ENCODE data around the gene NOL4L.
"Not testable (repeated sequence)": the region's sequence is repeated elsewhere in the genome, so short reads cannot be mapped to it uniquely, and the experiment has no call there.

Gene NOL4L

DNA sequence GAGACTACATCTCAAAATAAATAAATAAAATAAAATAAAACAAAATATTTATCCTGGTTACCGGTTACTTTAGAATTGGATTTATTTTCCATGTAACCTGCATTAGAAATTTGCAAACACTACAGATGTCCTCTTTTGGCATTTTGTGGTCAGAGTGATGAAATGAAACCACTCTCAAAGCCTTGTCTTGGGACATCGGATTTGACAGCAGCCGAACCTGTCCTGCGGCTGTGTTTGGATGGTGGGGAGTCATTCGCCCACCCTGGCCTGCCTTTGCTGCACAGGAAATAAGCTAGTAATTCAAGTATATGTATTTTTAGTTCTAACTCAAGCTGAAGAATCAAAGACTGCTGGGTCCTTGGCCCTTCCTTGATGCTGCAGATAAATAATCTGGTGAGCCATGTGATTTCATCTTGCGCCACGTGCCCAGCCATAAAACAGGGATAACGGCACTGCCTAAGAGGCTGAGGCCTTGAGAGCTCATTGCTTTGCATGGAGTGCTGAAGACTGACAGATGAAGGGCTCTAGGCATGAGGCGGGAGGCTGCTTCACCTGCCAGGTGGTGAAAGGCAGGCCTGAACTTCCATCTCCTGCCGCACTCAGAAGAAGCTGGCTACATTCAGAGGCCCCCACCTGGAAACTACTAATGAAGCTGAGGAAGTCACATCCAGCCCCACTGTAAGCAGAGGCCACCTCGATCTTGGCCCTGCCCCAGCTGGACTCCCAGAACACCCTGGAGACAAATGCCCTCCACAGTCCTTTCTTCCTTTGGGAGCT, 76.9 kb downstream of the NOL4L start:
- no peak for DNase-seq (ENCODE audit: low spot score)

- no peak for DNase-seq (ENCODE audit: low spot score)
Measured at GRCh38 chr20:32506721-32507120, 78.4 kb downstream of the NOL4L start.

- DNase-seq (ENCODE audit: low spot score) = no peak
Measured at GRCh38 chr20:32505723-32506473, 79.2 kb downstream of the NOL4L start.

DNA sequence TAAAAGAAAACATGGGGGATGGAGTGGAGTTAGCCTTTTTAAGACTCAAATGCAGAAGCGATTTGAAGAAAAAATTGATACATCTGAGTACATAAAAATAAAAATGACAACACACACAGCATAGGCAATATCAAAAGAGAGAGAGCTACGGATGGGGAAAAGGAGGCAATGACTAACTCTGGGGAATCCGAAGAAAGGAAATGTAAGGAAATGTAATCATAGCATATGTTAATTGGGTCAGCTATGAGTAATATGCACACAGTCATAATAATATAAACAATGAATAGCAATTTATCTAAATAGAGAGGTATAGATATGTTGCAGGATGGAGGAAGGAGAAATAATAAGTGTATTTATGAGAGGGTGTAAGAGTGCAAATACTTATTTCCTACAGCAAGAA, 83.4 kb downstream of the NOL4L start:
- no peak for DNase-seq (ENCODE audit: low spot score)

GRCh38 chr20:32497589-32498224, 87.4 kb downstream of the NOL4L start:
- no peak for DNase-seq (ENCODE audit: low spot score)

GRCh38 chr20:32496811-32497533, 88.2 kb downstream of the NOL4L start:
- DNase-seq (ENCODE audit: low spot score) = no peak

- no peak for DNase-seq (ENCODE audit: low spot score)
Measured at GRCh38 chr20:32495949-32496348, 89.2 kb downstream of the NOL4L start.

DNA sequence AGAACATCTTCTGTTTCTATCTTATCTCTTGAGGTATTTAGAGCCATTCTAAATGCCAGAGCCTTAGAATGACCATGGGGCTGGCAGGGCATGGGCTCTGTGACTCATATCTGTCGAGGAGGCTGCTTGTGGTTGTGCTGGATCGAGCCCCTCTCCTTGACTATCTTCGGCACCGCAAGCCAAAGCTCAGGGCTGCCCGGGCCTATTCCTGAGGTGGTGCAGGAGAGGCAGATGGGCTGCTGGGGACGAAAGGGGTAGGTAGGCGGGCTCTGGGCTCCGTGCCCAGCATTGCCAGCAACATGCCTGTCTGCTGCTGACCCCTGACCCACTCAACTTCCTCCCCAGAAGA, 89.9 kb downstream of the NOL4L start:
- no peak for DNase-seq (ENCODE audit: low spot score)

- DNase-seq (ENCODE audit: low spot score) = no peak
Measured at GRCh38 chr20:32494483-32495216, 90.5 kb downstream of the NOL4L start.

DNA sequence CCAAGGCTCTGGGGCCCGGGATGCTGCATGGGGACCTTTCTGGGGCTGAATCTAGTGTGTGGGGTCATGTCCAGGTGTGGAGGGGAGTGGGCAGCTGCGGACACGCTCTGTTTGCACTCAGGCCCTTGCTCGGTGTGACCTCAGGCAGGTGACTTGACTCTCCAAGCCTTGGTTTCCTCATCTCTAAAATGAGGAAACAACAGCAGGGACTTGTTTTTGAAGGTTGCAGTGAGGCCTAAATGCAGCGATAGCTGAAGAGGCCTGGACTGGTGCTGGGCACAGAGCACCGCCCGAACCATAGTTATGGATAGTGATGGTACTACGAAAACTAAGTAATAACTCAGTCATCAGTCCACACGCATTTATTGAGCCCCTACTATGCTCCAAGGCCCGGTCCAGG, 91.8 kb downstream of the NOL4L start:
- DNase-seq (ENCODE audit: low spot score) = no peak

GRCh38 chr20:32491764-32492151, 93.4 kb downstream of the NOL4L start:
- DNase-seq (ENCODE audit: low spot score) = not testable (repeated sequence)

GRCh38 chr20:32490942-32491763, 94.0 kb downstream of the NOL4L start:
- DNase-seq (ENCODE audit: low spot score) = no peak

- no peak for DNase-seq (ENCODE audit: low spot score)
Measured at GRCh38 chr20:32488066-32488838, 96.9 kb downstream of the NOL4L start.

GRCh38 chr20:32487381-32487780, 97.8 kb downstream of the NOL4L start:
- no peak for DNase-seq (ENCODE audit: low spot score)

- DNase-seq (ENCODE audit: low spot score) = no peak
Measured at GRCh38 chr20:32485770-32486478, 99.2 kb downstream of the NOL4L start.

DNA sequence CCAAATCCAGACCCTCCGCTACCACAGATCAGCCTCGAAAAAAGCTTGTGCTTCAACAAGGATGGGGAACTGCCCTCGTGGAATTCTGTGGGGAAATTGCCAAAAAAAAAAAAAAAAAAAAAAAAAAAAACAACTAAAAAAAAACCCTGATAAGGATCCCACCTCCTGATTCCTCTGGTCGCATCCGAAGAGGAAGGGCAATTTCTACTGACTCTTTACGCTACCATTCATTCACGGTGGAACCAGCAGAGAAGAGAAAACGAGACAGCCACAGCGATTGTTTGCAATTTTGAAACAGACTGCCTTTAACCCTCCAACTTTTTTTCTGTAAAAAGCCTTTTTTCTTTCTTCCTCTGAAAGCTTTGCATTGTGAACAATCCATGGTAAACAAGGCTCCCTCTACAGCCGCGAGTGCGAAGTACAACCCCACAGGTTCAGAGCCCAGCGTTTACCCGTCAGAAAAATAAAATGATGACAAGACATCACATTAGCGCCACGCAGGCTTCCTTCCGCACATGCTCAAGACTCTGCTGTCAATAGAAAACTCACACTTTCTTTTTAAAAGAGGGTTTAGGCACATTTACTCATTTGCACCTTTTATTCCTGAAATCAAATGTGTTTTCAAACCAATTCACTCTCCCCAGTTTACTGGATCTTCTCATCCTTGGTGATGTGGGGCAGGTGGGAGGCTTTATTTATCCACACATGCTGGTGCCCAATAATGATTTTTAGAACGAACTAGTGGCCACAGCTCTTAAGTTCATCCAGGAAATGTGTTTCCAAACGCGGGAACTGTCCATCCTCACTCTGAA, 100.0 kb downstream of the NOL4L start:
- peak; percentile 88 for DNase-seq (ENCODE audit: low spot score)

DNA sequence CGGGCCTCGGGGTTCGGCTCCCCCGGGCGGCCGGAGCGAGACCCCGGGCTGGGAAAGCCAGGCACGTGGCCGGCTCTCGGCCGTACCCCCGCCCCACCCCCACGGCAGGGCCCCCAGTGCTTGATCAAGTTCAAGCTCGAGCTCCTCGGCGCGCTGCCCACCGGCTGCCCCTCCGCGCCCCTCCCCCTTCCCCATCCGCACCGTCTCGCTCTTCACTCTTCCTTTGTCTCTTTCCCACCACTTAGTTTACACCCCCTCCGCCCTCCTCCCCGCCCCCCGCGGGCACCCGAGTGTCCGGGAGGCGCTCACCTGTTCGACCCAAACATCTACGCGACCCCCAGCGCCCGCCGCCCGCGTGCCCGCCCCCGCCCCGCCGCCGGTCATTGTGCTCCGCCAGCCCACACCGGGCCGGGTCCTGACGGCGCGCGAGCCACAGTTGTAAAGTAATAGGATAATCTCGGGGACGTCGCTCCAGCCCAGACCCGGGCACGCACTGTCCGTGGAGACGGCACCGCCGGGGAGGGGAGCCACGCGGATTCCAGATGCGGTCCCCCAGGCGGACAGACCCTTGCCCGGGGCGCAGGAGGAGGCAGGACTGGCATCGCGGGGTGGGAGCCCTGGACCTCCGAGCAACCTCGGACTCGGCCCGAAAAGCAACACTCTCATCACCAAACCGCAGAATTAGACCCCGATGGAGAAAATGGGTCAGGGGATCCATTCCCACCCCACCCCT, 100.7 kb downstream of the NOL4L start:
- no peak for DNase-seq (ENCODE audit: low spot score)
